ENCODE results near the gene BMP8B. TPM values are rescaled to one million over a fixed set of nuclear protein-coding genes. Genes with fewer than 3 reads are reported as not detected.

BMP8B gene
- total RNA-seq, 1 experiment from 2014 or later = 6.2 TPM

GRCh38 chr1:39720094-39720999 lies 68.3 kb downstream of the BMP8B start:
- DNase-seq (ENCODE audit: low read depth, low spot score) = peak; percentile 73
- in situ Hi-C loops (cut with HindIII; ENCODE audit: low pct_unique_long_range_greater_than_20kb, low sequenced_read_pairs) = no loop called here

DNA sequence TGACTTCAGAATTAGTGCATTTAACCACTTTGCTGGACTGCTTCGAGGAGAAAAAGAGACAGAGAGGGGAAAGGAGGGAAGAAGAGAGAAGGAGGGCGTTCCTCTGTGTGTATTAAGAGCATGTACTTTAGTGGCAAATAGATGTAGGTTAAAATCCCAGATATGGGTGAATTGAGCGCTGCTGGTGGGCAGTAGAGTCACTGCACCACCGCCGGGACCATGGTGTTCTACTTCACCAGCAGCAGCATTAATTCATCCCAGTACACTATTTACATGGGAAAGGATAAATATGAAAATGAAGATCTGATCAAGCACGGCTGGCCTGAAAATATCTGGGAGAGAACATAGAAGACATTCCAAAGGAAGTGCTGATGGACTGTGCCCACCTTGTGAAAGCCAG lies 70.9 kb downstream of the BMP8B start:
- in situ Hi-C loops (cut with HindIII; ENCODE audit: low pct_unique_long_range_greater_than_20kb, low sequenced_read_pairs) = no loop called here
- no peak for DNase-seq (ENCODE audit: low read depth, low spot score)

DNA sequence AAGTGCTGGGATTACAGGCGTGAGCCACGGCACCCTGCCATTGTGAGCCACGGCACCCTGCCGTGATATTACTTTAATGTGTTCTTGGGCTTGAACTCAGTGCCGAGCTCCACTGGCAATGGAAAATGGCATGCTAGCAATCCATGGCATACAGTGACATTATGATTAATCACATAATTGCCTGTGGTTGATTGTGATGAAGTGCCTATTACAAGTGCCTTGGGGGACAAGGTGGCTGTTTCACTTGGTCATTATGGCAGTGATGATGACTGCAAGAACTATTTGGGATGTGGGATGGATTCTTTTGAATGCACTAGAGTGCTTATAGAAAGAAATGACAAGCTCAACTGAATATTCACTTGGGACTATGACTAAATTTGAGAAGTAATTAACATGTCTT lies 75.1 kb downstream of the BMP8B start:
- DNase-seq (ENCODE audit: low read depth, low spot score) = no peak
- in situ Hi-C loops (cut with HindIII; ENCODE audit: low pct_unique_long_range_greater_than_20kb, low sequenced_read_pairs) = no loop called here

GRCh38 chr1:39711966-39712340 lies 76.7 kb downstream of the BMP8B start:
- in situ Hi-C loops (cut with HindIII; ENCODE audit: low pct_unique_long_range_greater_than_20kb, low sequenced_read_pairs) = no loop called here
- no peak for DNase-seq (ENCODE audit: low read depth, low spot score)

GRCh38 chr1:39711104-39711965 lies 77.3 kb downstream of the BMP8B start:
- DNase-seq (ENCODE audit: low read depth, low spot score) = no peak
- in situ Hi-C loops (cut with HindIII; ENCODE audit: low pct_unique_long_range_greater_than_20kb, low sequenced_read_pairs) = no loop called here

- DNase-seq (ENCODE audit: low read depth, low spot score) = no peak
Observed at GRCh38 chr1:39707506-39707905, 81.2 kb downstream of the BMP8B start.

More at GRCh38 chr1:39707506-39707905, 81.2 kb downstream of the BMP8B start:
- in situ Hi-C loops (cut with HindIII; ENCODE audit: low pct_unique_long_range_greater_than_20kb, low sequenced_read_pairs) = no loop called here

Small RNA genes within 50 kb of the gene (small RNA-seq; reads per million reads assigned to genes)
- 0 reads per million in 2 experiments for gene AL033527.1
- 0 to 0.05 reads per million in 2 experiments for gene RNU7-121P

Other genes starting within 250 kb of the BMP8B start
- 111 and 112 TPM in 2 replicates for gene PABPC4, start 212.1 kb downstream of the BMP8B start, total RNA-seq (2014; rRNA removed; shearing (Covaris generic))
- gene HEYL, start 149.2 kb downstream of the BMP8B start, total RNA-seq (2014; rRNA removed; shearing (Covaris generic)) = not detected in 2 replicates
- 0.13 TPM in 2 replicates for gene NT5C1A, start 116.8 kb downstream of the BMP8B start, total RNA-seq (2014; rRNA removed; shearing (Covaris generic))
- gene HPCAL4, start 97.4 kb downstream of the BMP8B start, total RNA-seq (2014; rRNA removed; shearing (Covaris generic)) = 0.93 and 1.3 TPM in 2 replicates
- 33.3 and 39.1 TPM in 2 replicates for gene PPIE, start 50.0 kb downstream of the BMP8B start, total RNA-seq (2014; rRNA removed; shearing (Covaris generic))
- gene OXCT2, start 17.5 kb downstream of the BMP8B start, total RNA-seq (2014; rRNA removed; shearing (Covaris generic)) = 0.24 and 0.26 TPM in 2 replicates
- gene TRIT1, start 94.6 kb upstream of the BMP8B start, total RNA-seq (2014; rRNA removed; shearing (Covaris generic)) = 41.7 and 43.9 TPM in 2 replicates
- gene MYCL, start 113.1 kb upstream of the BMP8B start, total RNA-seq (2014; rRNA removed; shearing (Covaris generic)) = 4.1 and 5.1 TPM in 2 replicates
- 3.1 and 3.9 TPM in 2 replicates for gene MFSD2A, start 166.3 kb upstream of the BMP8B start, total RNA-seq (2014; rRNA removed; shearing (Covaris generic))

Measured in SK-MEL-5 (cell line).